WTC11 (cell line): ENCODE data around the gene GRIP2. TPM values are rescaled to one million over a fixed set of nuclear protein-coding genes. Genes with fewer than 3 reads are reported as not detected.

Source experiments
- ATAC-seq: fragments of 200-7000 bp; cut with Tn5 transposase; 2 replicates; pipeline ENCODE4 v1.10.0; 2021; ENCODE audit warnings: mild to moderate bottlenecking, moderate library complexity
- CTCF ChIA-PET: fragments of 300-600 bp; sonication (Branson Sonifier 250); formaldehyde crosslinking; loops from one replicate; lab custom pipeline; 2021; ENCODE audit warnings: antibody characterized with exemption; lab: Charles Lee
- POLR2A ChIA-PET: fragments of 350-600 bp; sonication (Branson Sonifier 250); formaldehyde crosslinking; loops from one replicate; lab custom pipeline; 2021; ENCODE audit warnings: antibody characterized with exemption; lab: Charles Lee
- DNase-seq: peaks from one replicate; pipeline ENCODE4 v3.0.0; 2021; ENCODE audit warnings: low spot score
- H3K27ac Mint-ChIP-seq: 2 replicates; pipeline ENCODE4 v1.8.0; 2021; ENCODE audit warnings: mixed read lengths
- H3K27me3 Mint-ChIP-seq: 2 replicates; pipeline ENCODE4 v1.8.0; 2021; ENCODE audit warnings: low read depth, mild to moderate bottlenecking, moderate library complexity, mixed read lengths
- H3K36me3 Mint-ChIP-seq: 2 replicates; pipeline ENCODE4 v1.8.0; 2021; ENCODE audit warnings: mixed read lengths
- H3K4me1 Mint-ChIP-seq: 2 replicates; pipeline ENCODE4 v1.8.0; 2022; ENCODE audit warnings: mixed read lengths
- H3K4me3 Mint-ChIP-seq: 2 replicates; pipeline ENCODE4 v1.8.0; 2021; ENCODE audit warnings: mild to moderate bottlenecking, moderate library complexity, mixed read lengths
- H3K9me3 Mint-ChIP-seq: 2 replicates; pipeline ENCODE4 v1.8.0; 2021; ENCODE audit warnings: mixed read lengths
- ATF1 ChIP-seq: sonication (generic); formaldehyde crosslinking; IDR thresholded peaks from 2 replicates; pipeline ENCODE4 v1.8.1; 2023; ENCODE audit warnings: mild to moderate bottlenecking, moderate library complexity, missing genetic modification reagents
- ETV6 ChIP-seq: sonication (generic); formaldehyde crosslinking; IDR thresholded peaks from 2 replicates; pipeline ENCODE4 v1.8.1; 2022; ENCODE audit warnings: mild to moderate bottlenecking, missing genetic modification reagents
- GTF2I ChIP-seq: fragments of 250-450 bp; sonication (Bioruptor Pico); conservative IDR thresholded peaks from 2 replicates; pipeline ENCODE4 v1.4.0; 2021; ENCODE audit warnings: mild to moderate bottlenecking
- JAZF1 ChIP-seq: fragments of 250-450 bp; sonication (Bioruptor Pico); IDR thresholded peaks from 2 replicates; pipeline ENCODE4 v1.9.0; 2021; ENCODE audit warnings: moderate library complexity, mild to moderate bottlenecking, inconsistent platforms
- NFATC4 ChIP-seq: fragments of 250-450 bp; sonication (Bioruptor Pico); IDR thresholded peaks from 2 replicates; pipeline ENCODE4 v1.9.0; 2021; ENCODE audit warnings: mild to moderate bottlenecking
- PRRX2 ChIP-seq: fragments of 250-450 bp; sonication (Bioruptor Pico); IDR thresholded peaks from 2 replicates; pipeline ENCODE4 v1.8.0; 2021; ENCODE audit warnings: mild to moderate bottlenecking
- RORB ChIP-seq: fragments of 250-450 bp; sonication (Bioruptor Pico); IDR thresholded peaks from 2 replicates; pipeline ENCODE4 v1.9.0; 2021; ENCODE audit warnings: mild to moderate bottlenecking
- SMAD4 ChIP-seq: sonication (generic); formaldehyde crosslinking; IDR thresholded peaks from 2 replicates; pipeline ENCODE4 v1.8.0; 2022; ENCODE audit warnings: mild to moderate bottlenecking, missing genetic modification reagents
- TCF7 ChIP-seq: sonication (generic); formaldehyde crosslinking; IDR thresholded peaks from 2 replicates; pipeline ENCODE4 v1.8.0; 2022; ENCODE audit warnings: mild to moderate bottlenecking, low read depth, missing genetic modification reagents, moderate library complexity
- TEAD4 ChIP-seq: sonication (generic); formaldehyde crosslinking; IDR thresholded peaks from 2 replicates; pipeline ENCODE4 v1.8.0; 2022; ENCODE audit warnings: mild to moderate bottlenecking, missing genetic modification reagents
- ZBTB21 ChIP-seq: sonication (generic); formaldehyde crosslinking; IDR thresholded peaks from 2 replicates; pipeline ENCODE4 v1.8.1; 2023; ENCODE audit warnings: mild to moderate bottlenecking, missing genetic modification reagents, borderline replicate concordance
- ZNF263 ChIP-seq: sonication (generic); formaldehyde crosslinking; IDR thresholded peaks from 2 replicates; pipeline ENCODE4 v1.8.1; 2022; ENCODE audit warnings: low read depth, mild to moderate bottlenecking, moderate library complexity, missing genetic modification reagents
- ZNF396 ChIP-seq: fragments of 250-450 bp; sonication (Bioruptor Pico); IDR thresholded peaks from 2 replicates; pipeline ENCODE4 v1.8.0; 2021; ENCODE audit warnings: mild to moderate bottlenecking, moderate library complexity, borderline replicate concordance
- total RNA-seq: library from RNA; stranded (reverse); gene quantifications from 3 replicates; pipeline ENCODE4 v1.2.3, GENCODE V29; 2021
- TF ChIP-seq, protein P1 (sequence below): sonication (generic); formaldehyde crosslinking; IDR thresholded peaks from 2 replicates; pipeline ENCODE4 v1.8.1; 2022; ENCODE audit warnings: mild to moderate bottlenecking, missing genetic modification reagents, moderate library complexity, borderline replicate concordance
- TF ChIP-seq, protein P2 (sequence below): sonication (generic); formaldehyde crosslinking; IDR thresholded peaks from 2 replicates; pipeline ENCODE4 v1.8.1; 2023; ENCODE audit warnings: mild to moderate bottlenecking, missing genetic modification reagents, borderline replicate concordance
- TF ChIP-seq, protein P3 (sequence below): sonication (generic); formaldehyde crosslinking; IDR thresholded peaks from 2 replicates; pipeline ENCODE4 v1.8.0; 2022; ENCODE audit warnings: mild to moderate bottlenecking, missing genetic modification reagents
- TF ChIP-seq, protein P4 (sequence below): sonication (generic); formaldehyde crosslinking; IDR thresholded peaks from 2 replicates; pipeline ENCODE4 v1.8.1; 2022; ENCODE audit warnings: missing genetic modification reagents, borderline replicate concordance
- TF ChIP-seq, protein P5 (sequence below): fragments of 250-450 bp; sonication (Bioruptor Pico); conservative IDR thresholded peaks from 2 replicates; pipeline ENCODE4 v1.9.0; 2021; ENCODE audit warnings: mild to moderate bottlenecking
- TF ChIP-seq, protein P6 (sequence below): fragments of 250-450 bp; sonication (Bioruptor Pico); IDR thresholded peaks from 2 replicates; pipeline ENCODE4 v1.8.0; 2021; ENCODE audit warnings: mild to moderate bottlenecking

The GRIP2 gene
- total RNA-seq, 1 experiment from 2014 or later, result 12.0 TPM

DNA sequence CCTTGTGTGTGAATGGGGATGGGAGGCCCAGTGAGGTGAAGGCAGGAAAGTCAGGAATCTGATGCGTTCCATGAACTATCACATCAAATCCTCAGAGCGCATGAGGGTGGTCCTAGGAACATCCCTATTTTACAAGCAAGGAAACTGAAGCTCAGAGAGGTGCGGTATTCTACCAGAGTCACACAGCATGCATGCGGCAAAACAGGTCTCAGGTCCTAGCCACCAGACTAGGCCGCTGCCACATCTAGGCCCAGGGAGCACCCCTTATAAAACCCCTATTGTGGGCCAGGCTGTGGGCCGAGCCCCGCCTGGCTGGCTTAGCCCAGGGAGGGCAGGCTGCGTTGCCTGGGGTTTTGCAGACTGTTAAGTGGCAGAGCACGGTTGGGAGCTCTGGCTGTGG, 17.9 kb upstream of the GRIP2 start:
- ATAC-seq, result no peak
- H3K36me3 Mint-ChIP-seq, result no peaks in the 10 kb centered on the region
- POLR2A ChIA-PET, result no interaction called here
- H3K4me3 Mint-ChIP-seq, result no peak overlapping the region
- no peaks in the 10 kb centered on the region for H3K27me3 Mint-ChIP-seq
- CTCF ChIA-PET, result interaction anchor here (1.7 to 3.6 kb wide), 2 partner anchors 9 to 355 kb away, joined by 5 to 16 read pairs; no protein-coding TSS in a partner anchor
- peaks cover 26% of the 10 kb centered on the region for H3K4me1 Mint-ChIP-seq
- no peak overlapping the region for H3K27ac Mint-ChIP-seq
- no peak for DNase-seq
- no peaks in the 10 kb centered on the region for H3K9me3 Mint-ChIP-seq
- TF ChIP-seq SMAD4 (CRISPR knock-in tag) (no peak), RORB (no peak), GTF2I (CRISPR knock-in tag) (no peak), ZNF396 (no peak), ZBTB21 (CRISPR knock-in tag) (no peak), ZNF263 (CRISPR knock-in tag) (no peak), ETV6 (CRISPR knock-in tag) (no peak)
- TF ChIP-seq, protein P1, sequence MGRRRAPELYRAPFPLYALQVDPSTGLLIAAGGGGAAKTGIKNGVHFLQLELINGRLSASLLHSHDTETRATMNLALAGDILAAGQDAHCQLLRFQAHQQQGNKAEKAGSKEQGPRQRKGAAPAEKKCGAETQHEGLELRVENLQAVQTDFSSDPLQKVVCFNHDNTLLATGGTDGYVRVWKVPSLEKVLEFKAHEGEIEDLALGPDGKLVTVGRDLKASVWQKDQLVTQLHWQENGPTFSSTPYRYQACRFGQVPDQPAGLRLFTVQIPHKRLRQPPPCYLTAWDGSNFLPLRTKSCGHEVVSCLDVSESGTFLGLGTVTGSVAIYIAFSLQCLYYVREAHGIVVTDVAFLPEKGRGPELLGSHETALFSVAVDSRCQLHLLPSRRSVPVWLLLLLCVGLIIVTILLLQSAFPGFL (CRISPR knock-in tag), result no peak
- TF ChIP-seq, protein P2, sequence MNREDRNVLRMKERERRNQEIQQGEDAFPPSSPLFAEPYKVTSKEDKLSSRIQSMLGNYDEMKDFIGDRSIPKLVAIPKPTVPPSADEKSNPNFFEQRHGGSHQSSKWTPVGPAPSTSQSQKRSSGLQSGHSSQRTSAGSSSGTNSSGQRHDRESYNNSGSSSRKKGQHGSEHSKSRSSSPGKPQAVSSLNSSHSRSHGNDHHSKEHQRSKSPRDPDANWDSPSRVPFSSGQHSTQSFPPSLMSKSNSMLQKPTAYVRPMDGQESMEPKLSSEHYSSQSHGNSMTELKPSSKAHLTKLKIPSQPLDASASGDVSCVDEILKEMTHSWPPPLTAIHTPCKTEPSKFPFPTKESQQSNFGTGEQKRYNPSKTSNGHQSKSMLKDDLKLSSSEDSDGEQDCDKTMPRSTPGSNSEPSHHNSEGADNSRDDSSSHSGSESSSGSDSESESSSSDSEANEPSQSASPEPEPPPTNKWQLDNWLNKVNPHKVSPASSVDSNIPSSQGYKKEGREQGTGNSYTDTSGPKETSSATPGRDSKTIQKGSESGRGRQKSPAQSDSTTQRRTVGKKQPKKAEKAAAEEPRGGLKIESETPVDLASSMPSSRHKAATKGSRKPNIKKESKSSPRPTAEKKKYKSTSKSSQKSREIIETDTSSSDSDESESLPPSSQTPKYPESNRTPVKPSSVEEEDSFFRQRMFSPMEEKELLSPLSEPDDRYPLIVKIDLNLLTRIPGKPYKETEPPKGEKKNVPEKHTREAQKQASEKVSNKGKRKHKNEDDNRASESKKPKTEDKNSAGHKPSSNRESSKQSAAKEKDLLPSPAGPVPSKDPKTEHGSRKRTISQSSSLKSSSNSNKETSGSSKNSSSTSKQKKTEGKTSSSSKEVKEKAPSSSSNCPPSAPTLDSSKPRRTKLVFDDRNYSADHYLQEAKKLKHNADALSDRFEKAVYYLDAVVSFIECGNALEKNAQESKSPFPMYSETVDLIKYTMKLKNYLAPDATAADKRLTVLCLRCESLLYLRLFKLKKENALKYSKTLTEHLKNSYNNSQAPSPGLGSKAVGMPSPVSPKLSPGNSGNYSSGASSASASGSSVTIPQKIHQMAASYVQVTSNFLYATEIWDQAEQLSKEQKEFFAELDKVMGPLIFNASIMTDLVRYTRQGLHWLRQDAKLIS (CRISPR knock-in tag), result no peak
- TF ChIP-seq, protein P3, sequence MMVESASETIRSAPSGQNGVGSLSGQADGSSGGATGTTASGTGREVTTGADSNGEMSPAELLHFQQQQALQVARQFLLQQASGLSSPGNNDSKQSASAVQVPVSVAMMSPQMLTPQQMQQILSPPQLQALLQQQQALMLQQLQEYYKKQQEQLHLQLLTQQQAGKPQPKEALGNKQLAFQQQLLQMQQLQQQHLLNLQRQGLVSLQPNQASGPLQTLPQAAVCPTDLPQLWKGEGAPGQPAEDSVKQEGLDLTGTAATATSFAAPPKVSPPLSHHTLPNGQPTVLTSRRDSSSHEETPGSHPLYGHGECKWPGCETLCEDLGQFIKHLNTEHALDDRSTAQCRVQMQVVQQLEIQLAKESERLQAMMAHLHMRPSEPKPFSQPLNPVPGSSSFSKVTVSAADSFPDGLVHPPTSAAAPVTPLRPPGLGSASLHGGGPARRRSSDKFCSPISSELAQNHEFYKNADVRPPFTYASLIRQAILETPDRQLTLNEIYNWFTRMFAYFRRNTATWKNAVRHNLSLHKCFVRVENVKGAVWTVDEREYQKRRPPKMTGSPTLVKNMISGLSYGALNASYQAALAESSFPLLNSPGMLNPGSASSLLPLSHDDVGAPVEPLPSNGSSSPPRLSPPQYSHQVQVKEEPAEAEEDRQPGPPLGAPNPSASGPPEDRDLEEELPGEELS (CRISPR knock-in tag), result no peak
- TF ChIP-seq, protein P4, sequence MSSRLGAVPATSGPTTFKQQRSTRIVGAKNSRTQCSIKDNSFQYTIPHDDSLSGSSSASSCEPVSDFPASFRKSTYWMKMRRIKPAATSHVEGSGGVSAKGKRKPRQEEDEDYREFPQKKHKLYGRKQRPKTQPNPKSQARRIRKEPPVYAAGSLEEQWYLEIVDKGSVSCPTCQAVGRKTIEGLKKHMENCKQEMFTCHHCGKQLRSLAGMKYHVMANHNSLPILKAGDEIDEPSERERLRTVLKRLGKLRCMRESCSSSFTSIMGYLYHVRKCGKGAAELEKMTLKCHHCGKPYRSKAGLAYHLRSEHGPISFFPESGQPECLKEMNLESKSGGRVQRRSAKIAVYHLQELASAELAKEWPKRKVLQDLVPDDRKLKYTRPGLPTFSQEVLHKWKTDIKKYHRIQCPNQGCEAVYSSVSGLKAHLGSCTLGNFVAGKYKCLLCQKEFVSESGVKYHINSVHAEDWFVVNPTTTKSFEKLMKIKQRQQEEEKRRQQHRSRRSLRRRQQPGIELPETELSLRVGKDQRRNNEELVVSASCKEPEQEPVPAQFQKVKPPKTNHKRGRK, result no peak
- TF ChIP-seq, all 79 proteins: peak for 0

DNA sequence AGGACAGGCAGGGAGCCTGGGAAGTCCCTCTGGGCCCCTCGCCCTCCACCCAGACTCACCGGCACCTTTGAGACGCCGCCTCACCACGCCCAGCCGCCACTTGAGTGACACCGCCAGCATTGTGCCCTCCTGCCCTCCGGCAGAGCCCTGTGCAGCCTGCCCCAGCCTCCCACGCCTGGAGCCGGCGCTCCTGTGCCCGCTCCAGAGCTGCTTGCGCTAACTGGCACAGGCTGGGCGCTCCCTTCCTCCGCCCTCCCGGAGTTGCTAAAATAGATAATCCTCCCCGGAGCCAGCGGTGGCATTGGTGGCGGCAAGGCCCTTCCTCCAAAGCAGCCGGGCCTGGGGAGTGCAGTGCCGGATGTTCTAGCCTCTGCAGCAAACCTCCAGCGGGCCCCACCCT, 15.7 kb upstream of the GRIP2 start:
- H3K4me1 Mint-ChIP-seq, result peaks cover 17% of the 10 kb centered on the region
- peak overlapping the region; percentile 38 for H3K4me3 Mint-ChIP-seq
- DNase-seq (peak; percentile 37), ATAC-seq (peak; percentile 62)
- H3K9me3 Mint-ChIP-seq, result no peaks in the 10 kb centered on the region
- no peak overlapping the region for H3K27ac Mint-ChIP-seq
- ChIA-PET CTCF (no interaction called here), POLR2A (no interaction called here)
- no peaks in the 10 kb centered on the region; the same call in 1 of the 2 replicates for H3K27me3 Mint-ChIP-seq
- H3K36me3 Mint-ChIP-seq, result no peaks in the 10 kb centered on the region
- TF ChIP-seq TEAD4 (CRISPR knock-in tag), result no peak
- TF ChIP-seq JAZF1 (CRISPR knock-in tag), result no peak
- TF ChIP-seq, protein P5, sequence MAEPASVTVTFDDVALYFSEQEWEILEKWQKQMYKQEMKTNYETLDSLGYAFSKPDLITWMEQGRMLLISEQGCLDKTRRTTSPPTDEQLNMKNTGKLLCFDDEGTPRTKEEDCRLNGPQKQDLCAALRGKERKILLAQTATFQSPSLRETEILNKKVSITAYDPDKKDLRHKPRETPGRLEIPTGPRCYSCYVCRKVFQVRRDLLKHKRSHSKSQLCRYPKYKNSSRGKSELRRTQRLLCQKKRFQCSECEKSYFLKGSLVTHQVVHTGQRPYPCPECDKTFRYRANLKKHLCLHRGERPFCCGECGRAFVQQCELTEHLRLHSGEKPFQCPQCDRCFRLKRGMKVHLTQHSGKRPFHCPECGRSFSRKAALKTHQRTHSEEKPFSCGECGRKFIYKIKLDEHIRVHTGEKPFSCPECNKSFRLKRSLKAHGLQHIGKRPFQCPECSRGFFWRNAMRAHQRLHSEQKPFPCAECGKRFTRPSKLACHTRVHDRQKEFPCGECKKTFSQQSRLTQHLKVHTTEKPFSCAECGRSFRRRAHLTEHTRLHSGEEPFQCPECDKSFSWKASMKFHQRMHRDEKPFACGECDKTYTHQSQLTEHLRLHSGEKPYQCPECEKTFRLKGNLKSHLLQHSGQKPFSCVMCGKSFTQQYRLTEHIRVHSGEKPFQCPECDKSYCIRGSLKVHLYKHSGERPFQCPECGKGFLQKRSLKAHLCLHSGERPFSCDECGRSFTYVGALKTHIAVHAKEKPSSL (CRISPR knock-in tag), result no peak
- no peak for TF ChIP-seq TCF7
- TF ChIP-seq, protein P6, sequence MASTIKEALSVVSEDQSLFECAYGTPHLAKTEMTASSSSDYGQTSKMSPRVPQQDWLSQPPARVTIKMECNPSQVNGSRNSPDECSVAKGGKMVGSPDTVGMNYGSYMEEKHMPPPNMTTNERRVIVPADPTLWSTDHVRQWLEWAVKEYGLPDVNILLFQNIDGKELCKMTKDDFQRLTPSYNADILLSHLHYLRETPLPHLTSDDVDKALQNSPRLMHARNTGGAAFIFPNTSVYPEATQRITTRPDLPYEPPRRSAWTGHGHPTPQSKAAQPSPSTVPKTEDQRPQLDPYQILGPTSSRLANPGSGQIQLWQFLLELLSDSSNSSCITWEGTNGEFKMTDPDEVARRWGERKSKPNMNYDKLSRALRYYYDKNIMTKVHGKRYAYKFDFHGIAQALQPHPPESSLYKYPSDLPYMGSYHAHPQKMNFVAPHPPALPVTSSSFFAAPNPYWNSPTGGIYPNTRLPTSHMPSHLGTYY (CRISPR knock-in tag), result no peak
- TF ChIP-seq PRRX2 (CRISPR knock-in tag), result no peak
- TF ChIP-seq NFATC4 (CRISPR knock-in tag), result no peak
- TF ChIP-seq, protein P2 (CRISPR knock-in tag), result no peak
- no peak for TF ChIP-seq ATF1 (CRISPR knock-in tag)
